Activated CD8-positive, alpha-beta memory T cell treated with anti-CD3 and anti-CD28 coated beads, Interleukin-2, amount 50 U/mL, for 24 hours (primary cell): ENCODE results near the gene SNAPC2.
"Not testable (repeated sequence)": the region's sequence is repeated elsewhere in the genome, so short reads cannot be mapped to it uniquely, and the experiment has no call there.

Experiments
- DNase-seq: peaks from one replicate; pipeline ENCODE4 v3.0.0-alpha.2; 2020; ENCODE audit errors: extremely low read depth

Gene SNAPC2

DNA sequence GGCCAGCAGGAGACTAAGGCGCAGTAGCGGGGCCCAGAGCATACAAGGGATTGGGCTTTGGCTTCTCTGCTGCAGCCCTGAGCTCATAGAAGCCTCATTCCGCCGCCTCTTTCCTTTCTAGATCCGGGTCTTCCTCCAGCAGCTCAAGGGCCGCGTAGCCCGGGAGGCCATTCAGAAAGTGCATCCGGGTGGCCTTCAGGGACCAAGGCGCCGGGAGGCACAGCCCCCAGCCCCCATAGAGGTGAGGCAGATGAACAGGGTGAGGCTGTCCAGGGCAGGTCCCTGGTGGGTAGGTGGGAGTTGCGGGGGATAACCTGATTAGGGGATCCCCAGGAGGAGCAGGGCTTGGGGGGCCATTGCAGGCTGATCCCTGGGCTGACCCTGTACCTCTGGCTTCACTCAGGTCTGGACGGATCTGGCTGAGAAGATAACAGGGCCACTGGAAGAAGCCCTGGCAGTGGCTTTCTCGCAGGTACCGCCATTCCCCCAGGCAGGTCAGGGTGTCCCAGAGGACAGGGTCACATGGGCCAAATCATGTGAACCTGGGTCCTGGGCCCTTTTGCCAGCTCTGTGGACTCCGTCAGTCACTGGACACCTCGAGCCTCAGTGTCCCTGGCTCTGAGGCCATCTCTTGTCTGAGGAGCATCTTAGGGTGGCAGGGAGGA lies 1.3 kb downstream of the SNAPC2 start:
- DNase-seq, result no peak

DNA sequence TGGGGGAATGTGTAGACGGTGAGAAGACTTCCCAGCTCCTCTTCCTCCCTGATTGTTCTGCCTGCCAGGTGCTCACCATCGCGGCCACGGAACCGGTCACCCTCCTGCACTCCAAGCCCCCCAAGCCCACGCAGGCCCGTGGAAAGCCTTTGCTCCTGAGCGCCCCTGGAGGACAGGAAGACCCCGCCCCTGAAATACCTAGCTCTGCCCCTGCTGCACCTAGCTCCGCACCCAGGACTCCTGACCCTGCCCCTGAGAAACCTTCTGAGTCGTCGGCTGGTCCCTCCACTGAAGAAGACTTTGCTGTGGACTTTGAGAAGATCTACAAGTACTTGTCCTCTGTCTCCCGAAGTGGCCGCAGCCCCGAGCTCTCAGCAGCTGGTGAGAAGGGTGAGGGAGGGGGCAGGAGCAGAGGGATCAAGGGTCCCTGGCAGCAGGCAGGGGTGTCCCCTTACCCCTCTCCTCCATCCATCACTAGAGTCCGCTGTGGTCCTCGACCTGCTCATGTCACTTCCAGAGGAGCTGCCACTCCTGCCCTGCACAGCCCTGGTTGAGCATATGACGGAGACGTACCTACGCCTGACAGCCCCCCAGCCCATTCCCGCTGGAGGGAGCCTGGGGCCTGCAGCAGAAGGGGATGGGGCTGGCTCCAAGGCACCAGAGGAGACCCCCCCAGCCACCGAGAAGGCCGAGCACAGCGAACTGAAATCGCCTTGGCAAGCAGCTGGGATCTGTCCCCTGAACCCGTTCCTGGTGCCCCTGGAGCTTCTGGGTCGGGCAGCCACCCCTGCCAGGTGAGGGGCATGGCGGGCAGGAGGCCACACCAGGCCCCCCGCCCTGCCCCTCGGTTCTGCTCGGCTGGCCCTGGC lies 2.1 kb downstream of the SNAPC2 start:
- DNase-seq, result no peak

DNA sequence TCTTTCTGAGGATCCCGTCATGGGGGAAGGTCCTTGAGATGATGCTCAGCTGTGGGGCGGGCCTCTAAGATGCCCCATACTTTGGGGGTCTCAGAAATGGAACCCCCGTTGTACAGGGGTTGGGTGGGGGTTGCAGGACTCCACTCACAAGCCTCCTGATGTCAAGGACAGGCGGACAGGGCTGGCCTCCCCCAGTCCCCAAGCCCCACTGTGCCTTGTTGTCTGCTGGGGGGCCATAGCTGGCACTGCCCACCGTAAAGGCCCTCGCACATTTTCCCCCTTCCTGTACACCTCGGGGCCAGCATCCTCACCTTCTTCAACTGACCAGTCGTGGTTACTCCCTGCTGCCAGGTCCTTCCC lies 2.7 kb downstream of the SNAPC2 start:
- DNase-seq, result no peak

DNA sequence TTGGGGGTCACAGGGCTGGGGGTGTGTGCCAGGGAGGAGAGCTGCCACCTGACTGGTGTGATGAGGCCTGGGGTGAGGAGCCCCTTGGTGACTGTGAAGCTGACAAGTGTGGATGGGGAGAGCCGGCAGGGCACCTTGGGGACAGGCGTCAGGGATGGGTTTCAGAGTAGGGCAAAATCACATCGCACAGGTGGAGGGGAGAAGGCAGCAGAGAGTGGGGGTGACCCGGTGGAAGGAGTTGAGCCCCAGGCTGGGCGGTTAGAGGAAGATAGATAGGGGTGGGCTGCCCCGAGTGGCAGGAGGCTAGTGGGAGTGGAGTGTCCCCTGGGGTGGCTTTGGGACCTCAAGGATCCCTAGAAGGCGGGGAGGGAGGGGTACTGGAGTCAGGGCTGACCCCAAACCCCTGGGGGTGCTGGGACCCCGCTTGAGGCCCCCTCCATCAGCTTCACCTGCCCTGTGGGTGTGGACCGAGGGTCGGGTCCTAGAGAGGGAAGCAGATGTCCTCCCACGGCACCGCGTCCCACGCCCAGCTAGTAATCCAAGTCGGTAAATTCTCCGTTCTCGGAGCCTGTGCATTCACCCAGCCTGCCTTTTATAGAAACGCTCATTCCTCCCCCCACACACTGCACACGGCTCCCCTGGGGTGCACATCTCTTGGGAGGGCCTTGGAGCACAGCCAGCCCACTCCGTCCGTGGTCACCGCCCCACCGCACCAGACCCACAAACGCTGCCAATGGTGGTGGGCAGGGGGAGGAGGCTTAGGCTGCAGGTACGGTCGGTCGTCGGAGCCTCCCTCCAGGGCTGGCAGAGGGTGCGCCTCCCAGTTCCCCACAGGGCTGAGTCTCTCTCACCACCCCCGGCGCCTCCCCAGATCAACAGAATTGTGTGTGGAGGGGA lies 3.4 kb downstream of the SNAPC2 start:
- no peak for DNase-seq

DNA sequence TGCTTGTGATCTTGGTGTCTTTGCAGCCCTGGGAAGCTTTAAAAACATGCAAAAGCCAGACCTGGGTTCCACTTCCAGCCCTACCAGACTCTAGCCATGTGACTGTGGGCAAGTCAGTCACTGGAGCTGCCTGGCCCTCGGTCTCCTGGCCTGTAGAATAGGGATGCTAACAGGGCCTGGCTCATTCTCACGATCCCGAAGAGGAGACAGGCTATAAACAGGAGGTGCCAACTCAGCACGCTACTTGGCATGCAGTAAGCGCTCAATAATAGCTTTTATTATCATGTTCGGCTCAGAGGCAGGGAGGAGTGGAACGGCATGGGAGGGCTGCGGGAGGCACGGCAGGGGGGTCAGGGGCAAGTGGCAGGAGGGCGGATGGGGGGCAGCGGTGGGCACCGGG lies 4.1 kb downstream of the SNAPC2 start:
- DNase-seq, result no peak

DNA sequence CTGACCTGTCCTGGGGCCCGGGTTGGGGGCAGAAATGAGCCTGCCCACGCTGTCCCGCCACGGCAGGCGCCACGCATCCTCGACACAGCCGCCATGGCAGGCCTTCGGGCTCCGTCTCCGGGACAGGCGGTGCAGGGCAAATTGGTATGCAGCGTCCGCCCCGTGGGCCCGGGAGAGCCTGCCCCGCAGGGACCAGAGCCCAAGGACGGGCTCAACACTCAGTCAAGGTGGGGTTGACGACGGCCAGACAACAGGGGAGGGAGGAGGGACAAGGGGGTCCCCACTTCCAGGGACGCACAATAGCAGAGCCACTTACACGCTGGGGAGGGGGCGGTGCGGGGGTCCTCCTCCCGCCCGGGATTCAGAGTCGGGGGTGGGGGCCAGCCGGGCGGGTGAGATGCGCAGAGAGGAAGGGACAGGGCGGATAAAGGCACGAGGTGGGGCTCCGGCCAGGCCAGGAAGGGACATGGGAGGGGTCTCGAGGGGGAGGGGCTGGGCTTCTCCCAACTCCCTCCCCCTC lies 4.6 kb downstream of the SNAPC2 start:
- DNase-seq, result no peak

DNA sequence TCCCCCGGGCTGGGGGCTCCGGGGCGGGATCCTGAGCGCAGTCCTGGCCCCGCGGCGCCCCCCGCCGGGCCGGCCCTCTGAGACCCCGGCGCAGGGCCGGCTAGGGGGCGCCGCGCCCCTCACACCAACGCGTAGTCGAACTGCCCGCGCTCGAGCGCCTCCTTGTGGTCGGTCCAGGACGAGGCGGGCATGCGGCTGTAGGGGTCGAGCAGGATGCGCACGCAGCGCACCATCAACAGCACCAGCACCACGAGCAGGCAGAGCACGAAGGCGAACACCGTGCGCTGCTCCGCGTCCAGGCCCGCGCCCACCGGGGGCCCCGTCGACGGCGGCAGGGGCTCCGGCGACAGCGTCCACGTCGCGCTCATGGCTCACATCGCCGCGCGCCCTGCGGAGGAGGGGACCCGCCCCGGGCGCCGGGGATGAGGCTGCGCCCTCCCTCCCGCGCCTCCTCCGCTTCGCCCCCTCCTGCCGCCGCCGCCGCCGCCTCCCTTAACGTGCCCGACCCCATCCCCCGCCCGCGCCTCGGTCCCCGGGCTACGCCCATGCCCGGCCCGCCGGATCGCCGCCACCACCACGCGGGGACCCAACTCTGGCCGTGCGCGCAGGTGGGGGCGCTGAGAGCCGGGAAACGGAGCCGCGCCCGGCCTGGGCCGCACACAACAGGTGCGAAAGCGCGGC lies 5.2 kb downstream of the SNAPC2 start:
- DNase-seq, result peak; percentile 38

DNA sequence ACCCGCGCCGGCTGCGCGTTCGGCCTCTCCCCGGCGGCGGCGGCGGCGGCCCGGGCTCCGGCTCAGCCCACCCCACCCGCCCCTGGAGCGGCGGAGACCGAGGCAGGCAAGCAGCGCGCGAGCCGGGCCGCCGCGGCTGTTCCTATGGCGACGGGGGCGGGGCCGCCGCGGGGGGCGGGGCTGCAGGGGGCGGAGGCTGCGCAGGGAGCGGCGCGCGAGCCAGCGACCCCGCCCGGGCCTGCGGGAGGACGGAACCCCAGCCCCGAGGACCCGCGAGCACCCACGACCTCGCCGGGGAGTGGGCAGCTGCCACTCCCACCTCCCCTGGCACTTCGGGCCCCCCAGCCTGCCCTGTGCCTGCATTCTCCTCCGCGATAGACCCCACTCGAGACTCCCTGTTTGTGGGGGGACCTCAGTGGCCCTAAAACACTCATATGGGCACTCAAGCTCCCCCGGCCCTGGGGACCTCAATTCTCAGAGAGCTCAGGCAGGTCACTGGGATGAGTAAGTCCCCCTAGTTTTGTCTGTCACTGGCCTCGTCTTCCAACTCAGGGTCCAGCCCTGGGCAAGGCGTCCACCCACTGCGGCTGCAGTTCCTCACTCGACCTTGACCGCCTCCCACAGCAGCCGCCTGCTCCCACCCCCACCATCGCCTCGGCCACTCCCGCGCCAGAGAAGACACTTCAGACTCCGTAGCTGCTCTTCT lies 6.0 kb downstream of the SNAPC2 start, which contains the start of gene CTXN1:
TSS of gene CTXN1 (minus strand) at position 115 of the 706 bp plus-strand sequence. CDS start 597 bp downstream, outside the sequence.
- no peak for DNase-seq

DNA sequence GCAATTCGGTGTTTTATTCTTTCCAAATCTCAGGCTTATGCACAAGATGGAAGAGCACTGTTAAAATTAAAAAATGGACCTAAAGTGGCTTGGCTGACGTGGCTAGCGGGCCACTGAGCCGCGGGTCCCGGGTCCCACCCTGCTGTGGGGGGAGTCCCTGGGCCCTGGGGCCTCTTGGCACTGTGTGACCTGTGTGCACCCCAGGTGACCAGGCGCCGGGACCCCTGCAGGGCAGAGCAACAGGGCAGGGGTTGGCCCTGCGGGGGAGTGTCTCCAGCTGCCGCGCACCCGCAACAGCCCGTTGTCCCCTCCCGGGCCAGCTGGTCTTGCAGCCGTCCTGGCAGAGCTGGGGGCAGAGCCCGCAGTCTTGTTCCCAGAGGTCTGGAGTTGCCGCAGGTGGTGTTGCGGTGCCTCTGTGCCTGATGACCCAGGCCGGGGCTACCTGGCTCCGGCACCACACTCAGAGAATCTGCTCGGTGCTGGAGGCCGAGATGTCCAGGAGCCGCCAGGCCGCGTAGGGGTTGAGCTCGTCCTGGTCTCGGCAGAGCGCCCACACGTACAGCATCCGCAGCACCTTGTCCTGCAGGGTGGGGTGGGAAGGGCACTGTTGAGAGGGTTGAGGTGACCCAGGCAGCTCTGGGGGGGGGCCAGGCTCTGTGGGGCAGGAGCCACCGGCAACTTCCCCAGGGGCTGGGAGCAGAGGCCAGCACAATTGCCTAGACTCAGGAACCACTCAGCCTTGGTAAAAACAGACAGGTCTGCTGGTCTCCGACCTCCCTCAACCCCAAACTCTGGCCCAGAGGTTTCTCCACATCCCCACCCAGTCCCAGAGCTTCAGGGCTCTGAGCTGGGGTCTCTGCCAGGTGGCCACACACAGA lies 6.8 kb downstream of the SNAPC2 start:
- no peak for DNase-seq

DNA sequence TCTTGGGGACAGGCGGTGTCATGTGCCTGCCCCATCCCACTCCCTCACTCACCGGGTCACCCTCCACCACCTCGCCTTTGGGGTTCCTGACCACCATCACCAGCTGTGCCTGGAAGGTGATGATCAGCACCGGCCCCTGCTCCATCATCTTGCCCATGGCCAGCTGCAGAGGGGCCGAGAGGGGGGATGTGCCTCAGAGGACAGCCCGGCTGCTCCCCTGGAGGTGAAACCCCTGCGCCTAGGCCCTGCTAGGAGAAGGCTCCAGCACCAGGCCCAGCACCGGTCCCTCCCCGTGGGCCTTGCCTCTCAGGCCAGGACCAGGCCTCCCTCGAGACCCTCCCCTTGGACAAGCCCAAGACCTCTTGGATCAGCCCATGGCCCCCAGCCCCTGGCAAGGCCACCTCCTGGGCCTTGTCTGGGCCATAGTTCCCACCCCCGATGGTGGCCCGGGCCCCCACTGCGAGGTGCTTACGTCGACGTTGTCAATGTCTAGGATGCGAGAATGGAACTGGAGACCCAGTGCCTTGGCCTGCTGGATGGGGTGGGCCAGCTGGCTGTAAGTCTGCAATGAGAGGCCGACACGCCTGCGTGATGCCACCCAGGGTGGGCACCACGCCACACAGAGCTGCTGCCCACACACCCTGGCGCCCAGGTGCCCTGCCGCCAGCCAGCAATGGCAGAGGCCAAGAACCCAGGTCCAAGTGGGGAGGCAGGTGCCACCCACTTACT lies 7.6 kb downstream of the SNAPC2 start:
- DNase-seq, result no peak

DNA sequence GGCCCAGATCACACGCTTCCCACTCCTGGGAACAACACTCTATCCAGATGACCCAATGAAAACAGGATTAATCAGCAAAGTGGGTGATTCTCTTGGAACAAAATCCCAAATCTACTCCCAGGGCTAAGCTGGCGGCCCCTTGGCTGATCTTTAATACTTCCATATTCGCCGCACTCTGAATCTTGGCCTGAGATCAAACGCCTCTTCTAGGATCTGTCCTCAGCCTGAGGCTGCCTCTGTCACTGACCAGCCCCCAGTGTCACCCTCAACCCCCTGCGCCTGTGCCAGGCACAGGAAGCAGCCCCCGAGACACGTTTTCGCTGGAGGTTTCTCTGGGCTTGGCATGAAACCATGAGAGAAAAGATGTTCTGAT lies 8.2 kb downstream of the SNAPC2 start:
- DNase-seq, result no peak

DNA sequence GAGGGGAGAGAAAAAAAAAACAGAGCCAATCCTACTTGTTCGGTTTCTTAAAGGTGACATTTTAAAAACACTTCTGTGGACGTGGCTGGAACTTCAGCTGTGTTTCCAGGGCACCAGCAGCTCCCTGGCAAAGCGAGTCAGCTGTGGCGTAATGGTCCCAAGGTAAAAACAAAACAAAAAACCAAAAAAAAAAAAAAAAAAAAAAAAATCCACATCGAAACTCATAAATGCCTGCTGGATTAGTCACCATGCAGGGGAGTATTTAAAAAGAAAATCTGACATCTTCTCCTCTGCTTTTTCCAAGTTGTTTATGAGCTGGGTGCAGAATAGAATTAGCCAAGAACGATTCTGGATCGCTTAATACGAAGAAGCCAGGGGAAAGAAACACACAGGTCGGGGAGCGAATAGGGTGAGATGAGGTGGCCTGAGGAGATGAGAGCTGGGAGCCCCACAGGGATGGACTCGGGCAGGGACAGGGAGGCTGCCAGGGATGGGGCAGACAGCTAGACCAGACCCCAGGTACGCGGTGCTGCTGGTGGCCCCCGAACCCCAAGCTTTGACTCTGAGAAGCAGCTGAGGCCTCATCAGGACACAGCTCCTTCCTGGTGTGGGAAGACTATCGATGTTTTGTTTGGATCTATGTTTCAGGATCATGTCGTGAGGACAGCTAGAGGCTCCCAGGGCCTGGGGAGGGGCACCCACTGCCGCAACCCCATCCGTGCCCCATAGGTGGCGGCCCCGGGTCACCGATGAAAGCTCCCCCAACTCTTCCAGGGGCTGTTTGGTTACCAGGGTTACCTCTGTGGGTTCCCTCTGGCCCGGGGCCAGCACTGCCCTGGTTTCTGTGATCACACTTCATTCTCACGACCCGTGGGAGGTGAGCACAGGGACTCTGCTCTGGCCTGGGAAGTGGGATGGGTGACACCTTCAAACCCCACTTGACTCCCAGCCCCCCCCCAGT lies 8.9 kb downstream of the SNAPC2 start:
- peak; percentile 32 for DNase-seq

DNA sequence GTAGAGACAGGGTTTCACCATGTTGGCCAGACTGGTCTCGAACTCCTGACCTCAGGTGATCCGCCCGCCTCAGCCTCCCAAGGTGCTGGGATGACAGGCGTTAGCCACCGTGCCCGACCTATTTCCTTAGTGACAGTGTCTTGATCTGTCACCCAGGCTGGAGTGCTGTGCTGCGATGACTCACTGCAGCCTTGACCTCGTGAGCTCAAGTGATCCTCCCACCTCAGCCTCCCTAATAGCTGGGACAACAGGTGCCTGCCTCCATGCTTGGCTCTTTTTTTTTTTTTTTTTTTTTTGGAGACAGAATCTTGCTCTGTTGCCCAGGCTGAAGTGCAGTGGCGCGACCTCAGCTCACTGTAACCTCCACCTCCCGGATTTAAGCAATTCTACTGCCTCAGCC lies 9.9 kb downstream of the SNAPC2 start:
- DNase-seq, result not testable (repeated sequence)

DNA sequence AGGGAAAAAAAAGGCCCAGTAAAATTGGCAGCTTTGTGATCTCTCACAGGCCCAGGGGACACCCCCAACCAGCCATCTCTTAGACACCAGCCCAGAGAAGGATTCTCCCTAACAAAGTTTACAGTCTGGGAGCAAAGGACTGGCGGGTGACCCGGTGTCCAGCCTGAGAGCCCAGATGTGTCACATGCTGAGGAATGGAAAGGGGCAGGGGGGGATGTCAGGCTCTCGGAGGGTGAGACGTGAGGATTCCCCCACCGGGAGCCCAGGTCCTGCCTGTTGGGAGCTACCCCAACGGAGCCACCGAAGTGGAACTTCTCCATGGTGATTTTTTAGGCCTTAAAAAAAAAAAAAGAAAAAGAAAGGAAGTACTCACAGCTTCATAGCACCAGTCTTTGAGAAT lies 10.6 kb downstream of the SNAPC2 start:
- DNase-seq, result no peak

DNA sequence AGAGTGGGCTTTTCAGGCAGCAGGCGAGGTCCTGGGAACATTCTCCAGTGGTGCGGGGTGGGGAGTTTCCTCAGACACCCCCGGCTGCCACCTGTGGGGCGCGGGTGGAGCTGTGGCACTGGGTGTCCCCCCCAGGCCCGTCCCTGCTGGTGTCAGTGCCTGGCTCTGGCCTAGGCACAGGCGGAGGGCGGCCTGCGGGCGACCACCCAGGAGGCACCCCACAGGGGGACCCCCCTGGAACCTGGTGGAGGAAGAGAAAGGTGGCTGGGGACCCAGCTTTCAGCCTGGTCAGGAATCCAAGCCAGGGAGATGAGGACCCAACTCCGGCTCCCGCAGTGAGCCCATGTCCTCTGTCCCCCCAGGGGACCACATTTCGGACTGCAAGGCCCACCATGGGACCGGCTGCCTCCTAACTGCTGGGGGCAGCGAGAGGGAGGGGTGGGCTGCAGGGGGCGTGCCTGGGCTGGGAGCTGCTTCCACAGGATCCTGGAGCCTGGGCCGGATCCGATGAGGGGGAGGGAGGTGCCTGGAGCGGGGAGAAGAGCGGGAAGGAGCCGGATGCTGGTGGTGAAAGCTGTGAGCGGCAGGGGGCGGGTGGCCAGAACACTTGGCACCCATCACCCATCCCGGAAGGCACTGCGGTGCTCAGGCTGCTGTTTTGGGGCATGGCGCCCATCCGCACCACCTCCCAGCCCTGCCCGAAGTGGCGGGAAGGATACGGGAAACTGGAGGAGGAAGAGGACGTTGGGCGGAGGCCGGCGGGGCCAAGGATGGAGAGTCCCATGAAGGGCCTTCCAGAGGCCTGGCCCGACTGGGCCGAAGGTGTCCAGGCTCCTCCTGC lies 11.3 kb downstream of the SNAPC2 start:
- no peak for DNase-seq

DNA sequence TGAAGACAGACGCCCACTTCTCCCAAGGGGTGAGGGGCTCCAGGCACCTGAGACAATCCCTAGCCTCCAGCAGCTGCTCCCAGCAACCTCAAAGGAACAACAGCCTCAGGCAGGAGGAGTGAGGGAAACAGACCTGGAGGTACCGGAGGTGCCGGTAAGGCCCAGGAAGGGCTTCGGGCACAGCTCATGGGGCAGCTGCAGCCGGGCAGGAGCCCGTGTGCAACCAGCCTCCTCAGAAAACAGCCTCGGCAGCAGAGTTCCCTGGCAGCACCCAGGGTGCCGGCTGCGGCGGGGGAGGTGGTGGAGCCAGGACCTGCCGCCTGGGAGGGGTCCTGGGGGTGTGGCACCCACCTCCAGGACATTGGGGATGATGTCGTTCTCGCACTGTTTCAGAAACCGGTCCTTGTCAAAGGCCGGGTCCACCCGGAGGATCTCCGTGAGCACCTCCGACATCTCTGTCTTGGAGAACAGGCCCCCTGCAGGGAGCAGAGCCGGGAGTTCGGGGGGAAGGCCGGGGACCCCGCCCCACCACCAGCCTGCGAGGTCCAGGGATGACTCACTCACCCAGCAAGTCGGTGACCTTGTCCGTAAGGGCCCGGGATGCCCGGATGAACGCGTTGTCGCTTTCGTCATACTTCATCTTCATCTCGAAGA lies 12.3 kb downstream of the SNAPC2 start:
- DNase-seq, result no peak

DNA sequence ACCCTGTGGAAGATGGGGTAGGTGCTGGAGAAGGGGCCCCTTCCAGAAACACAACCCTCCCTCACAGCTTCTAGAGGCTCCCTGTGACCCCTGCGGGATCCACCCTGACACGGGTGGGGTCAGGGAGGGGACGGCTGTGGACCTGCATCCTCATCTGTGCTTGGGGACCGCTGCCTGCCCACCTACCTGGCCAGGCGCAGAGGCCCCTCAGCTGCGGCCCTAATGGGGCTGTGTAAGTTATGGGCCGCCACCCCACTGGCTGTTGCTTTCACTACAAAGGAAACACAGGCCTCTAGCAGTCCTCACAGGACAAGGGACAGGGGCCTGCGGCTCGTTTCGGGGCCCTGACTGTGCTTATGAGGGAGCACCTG lies 12.8 kb downstream of the SNAPC2 start:
- no peak for DNase-seq
